GM21515 (cell line): Measurements from ENCODE around the gene TLN1.

Source experiments
- ATAC-seq: cut with Tn5 transposase; IDR thresholded peaks from one replicate; pipeline ENCODE4 v1.9.1; 2021; ENCODE audit not compliant: unreplicated experiment

Gene TLN1

DNA sequence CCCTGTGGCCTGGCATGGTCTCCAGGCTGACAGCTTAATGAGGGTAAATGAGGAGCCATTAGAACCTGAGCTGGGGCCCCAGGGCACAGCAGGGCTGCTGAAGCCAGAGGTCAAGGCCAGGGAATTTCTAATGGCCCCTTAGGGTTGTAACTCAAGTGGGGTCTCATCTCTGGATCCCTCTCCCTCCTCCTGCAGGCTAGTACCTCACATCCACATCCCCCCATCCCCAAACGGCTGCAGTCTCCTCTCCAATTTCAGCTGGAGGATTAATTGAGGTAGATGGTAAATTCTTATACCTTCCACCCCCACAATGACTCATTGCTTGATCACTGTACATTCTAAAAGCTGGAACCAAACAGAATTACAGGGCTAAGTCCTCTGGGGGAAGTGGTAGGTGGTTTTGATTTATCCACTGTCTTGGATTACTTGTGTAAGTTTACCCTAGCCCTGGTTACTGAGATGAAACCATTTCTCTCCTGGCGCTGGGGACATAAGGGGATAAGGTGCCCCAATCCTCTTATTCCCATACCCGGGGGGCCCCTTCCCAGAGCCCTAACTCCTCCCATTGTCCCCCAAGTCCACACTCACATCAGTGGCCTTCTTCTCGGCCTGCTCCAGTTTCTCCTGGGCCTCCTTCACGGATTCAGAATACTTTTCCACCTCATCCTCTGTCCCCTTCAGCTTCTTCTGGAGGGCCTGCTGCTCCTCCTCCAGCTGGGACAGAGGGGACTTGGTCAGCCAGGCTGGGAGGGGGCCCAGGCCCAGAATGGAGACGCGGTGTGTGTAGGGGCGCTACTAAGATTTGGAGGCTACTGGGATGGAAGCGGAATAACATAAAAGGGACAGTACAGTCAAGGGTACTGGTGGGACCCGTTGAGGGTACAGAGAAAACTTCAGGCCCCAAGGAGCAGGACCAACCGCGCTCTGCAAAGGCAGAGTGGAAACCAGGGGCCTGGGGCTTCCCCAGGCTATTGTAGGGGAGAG is 43.1 kb downstream of the TLN1 start:
- ATAC-seq, result no peak

DNA sequence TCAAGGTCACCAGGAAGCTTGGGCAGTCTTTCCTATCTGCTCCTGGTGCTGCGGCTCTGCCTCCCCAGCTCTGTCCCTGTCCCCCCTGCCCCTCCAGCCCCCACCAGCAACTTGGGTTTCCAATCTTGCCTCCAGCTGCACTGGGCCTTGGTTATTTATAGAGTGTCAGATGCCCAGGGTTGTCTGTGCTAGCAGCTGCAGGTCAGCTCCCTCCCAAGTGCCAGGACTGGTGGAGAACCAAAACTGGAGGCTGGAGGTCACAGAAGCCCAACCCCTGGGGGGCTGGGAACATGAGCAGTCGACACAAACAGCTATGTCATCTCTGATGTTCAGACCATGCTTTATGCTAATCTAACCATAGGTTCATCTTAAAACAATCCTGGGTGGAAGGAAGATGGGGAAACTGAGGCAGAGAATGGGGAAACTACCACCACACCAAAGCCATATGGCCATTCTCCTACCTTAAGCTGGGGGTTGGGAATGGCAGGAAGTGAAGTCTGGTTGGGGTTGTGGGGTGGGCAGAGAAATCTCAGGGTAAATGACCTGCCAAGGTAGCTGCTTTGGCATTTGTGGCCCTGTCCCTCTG is 43.9 kb downstream of the TLN1 start:
- ATAC-seq, result no peak

DNA sequence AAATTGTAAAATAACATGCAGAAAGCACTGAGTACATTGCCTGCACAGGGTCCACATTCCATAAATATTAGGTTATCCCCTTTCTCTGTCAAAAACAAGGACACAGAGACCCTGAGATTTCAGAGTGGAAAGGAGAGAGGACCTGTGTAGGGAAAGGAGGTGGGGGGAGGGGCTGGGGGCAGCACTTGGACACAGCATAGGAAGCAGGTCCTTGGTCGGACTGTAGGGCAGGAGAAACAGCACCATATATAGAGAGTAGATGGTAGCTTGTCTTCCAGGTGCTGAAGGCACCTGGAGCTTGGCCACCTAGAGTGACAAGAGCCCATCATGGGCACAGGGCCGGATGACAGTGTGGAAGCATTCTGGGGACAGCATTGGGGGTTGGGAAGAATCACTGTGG is 44.7 kb downstream of the TLN1 start:
- no peak for ATAC-seq

DNA sequence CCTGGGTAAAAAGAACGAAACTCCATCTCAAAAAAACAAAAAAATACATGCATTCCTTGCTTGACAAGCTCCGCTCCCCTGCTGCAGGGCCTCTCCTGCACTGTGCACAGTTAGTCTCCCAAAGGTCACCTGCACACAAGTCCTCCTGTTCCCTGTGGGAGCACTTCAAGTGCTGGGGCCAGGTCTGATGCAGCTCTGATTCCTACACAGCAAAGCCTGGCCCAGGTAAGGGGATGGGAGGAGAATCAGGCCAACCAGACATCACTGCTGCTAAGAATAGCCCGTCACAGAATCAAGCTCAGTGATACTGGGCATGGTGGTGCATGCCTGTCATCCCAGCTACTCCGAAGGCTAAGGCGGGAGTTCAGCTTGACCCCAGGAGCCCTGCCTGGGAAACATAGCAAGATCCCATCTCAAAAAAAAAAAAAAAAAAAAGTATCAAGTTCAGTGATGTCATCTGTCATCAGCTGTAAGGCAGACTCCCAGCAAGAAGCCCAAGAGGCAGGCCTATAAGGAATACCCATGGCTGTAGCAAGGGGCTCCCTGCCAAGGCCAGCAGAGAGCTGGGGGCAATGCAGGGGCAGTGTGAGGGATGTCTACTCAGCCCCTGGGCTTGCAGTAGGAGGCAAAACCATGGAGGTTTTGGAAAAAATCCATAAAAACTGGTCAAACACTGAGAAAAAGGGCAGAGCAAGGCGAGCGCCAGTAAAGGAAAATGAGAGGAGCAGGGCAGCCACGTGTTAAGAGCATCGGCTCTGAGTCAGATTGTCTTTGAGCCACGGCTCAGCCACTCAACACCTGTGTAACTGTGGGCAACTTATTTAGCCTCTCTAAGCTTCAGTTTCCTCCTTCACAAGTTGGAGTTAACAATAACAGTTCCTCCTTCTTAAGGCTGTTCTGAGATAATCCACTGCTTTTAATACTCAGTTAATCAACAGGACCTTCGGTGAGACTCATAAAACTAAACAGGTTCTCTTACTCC is 45.5 kb downstream of the TLN1 start:
- ATAC-seq, result no peak

DNA sequence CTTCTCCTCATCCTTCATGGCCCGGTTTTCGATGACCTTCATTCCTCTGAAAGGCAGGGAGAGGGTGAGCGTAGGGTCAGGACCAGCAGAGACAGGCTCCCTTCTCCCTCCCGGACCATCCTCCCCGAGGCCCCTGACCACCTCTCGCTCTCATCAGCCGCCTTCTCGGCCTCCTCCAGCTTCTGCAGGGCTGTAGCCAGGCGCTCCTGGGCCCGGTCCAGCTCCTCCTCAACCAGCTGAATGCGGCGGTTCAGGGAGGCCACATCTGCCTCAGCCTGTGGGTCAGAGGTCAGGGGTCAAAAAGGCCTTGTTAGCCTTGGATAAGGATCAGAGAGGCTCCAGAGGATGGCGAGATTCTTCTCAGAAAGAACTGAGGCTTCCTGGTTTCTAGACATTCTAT is 46.5 kb downstream of the TLN1 start:
- ATAC-seq, result no peak

DNA sequence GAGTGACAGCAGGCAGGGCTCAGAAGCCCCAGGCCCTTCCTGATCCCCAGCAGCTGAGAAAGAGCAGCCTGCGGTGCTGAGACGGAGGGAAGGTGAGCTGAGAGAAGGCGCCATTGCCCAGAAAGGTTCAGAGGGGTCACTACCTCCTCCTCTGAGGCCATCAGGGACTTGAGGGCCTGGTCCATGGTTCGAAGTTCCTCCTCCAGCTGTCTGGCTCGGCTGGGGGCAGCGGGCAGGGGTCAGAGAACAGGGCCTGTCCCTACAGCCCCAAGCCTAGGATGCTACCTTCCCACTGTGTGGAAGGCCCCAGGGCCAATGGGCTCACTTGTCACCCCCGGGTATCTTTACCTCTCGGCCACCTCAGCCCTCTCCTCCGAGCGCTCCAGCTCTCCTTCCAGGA is 47.1 kb downstream of the TLN1 start:
- ATAC-seq, result no peak

DNA sequence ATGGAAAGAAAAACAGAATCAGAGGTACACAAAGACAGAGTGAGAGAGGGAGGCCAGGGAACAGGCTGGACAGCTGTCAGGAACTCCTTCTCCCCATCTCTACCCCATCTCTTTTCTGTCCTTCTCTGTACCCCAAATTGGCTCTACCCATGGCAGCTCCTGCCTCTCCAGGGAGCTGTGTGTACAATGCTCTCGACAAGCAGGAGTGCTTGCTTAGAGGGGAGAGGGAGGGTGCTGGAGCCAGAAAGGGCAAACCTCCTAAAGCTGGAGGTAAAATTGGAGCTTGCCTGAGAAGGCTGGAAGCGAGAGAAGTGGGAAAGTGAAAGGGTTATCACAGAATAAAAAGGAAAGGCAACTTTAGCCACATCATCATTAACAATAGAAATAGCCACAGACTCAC is 48.7 kb downstream of the TLN1 start:
- no peak for ATAC-seq

DNA sequence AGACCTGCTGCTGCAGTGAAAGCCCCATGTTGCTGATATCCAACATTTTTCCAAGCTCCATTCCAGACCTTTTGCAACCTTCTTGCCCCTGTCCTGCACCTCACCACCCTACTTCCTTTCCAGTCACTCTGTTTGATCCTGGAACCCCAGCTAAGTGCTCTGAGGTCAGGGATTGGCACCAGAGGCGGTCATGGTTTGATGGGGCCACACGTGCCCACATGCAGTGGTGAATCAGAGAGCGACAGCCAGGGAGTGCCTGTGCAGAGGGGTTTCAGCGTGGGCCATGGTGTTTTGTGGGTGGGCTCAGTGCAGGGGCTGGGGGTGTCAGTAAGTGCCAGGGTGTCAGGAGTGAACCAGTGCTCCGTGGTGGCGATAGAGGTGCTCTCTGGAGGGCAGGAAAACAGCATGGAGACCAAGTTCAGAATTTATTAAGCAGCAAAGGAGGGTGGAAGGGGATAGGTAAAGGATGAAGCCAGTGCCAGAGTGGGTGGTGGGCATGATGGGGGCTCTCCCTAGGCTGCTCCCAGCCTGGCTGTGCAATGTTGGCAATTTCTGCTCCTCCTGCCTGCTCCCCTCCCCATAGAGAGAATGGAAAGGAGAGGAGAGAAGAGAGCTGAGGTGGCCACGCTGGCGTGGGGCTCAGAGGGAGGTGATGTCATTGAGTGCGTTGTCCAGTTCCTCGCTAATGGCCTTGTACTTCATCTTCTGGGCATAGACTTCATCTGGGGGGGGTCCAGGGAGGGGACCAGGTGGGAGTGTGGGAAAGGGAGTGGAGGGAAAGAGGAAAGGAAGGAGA is 49.3 kb downstream of the TLN1 start:
- ATAC-seq, result no peak

DNA sequence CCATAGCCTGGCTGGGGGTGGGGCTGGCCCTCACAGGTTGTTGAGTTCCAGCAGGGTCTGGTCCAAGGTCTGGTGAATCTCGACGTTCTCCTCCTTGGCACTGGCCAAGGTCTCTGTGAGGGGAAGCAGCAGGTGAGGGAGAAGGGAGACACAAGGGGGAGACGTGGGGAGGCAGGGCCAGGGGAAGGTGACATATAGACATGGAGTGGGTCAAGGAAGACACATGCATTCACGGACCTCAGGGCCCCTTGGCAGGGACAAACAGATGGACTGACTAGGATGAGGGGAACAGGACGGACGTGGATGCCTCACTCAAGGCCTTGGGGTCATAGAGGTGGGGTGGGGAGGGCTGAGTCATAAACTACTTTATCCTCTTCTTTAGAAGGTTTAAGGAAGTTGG is 49.9 kb downstream of the TLN1 start:
- no peak for ATAC-seq

DNA sequence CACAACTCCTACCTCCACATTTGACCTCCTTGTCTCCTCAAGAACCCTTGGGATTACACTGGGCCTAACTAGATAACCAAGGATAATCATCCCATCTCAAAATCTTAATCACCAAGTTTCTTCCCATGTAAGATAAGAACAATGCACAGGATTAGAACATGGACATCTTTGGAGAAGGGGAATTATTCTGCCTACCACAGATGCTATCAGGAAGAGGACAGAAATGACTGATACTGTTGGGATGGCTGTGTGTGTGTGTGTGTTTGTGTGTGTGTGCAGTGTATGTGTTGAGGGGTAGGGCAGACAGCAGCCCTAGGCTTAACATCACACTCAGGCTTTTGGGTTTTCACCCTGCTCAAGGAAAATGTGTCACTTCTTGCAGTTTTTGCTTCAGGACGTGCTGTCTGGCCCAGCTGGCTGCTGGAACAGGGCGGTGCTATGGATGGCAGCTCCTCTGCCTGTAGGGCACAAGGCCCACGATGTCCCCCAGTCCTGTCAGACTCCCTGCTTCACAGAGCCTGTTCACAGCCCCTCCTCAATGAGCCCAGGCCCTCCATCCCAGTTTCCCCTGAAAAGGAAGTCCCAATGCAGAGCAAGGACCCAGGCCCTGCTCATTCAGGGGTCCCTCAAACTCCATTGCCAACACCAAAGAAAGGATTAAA is 50.5 kb downstream of the TLN1 start:
- no peak for ATAC-seq

DNA sequence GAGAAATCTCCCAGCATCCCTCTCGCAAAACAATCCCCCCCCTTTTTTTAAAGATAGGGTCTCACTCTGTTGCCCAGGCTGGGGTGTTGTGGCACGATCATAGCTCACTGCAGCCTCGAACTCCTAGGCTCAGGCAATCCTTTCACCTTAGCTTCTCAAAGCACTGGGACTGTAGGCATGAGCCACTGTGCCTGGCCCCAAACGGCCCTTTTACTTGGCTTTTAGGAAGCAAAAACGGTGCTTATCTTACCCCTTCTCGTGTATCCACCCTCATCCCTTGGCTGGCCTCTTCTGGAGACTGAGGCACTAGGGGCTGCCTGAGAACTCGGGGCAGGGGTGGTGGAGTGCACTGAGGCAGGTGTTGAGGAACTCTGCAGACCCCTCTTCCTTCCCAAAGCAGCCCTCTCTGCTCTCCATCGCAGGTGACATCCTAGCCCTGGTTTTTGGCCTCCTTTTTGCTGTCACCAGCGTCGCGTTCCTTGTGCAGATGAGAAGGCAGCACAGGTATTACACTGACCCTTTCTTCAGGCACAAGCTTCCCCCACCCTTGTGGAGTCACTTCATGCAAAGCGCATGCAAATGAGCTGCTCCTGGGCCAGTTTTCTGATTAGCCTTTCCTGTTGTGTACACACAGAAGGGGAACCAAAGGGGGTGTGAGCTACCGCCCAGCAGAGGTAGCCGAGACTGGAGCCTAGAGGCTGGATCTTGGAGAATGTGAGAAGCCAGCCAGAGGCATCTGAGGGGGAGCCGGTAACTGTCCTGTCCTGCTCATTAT is 51.5 kb downstream of the TLN1 start:
- peak; percentile 55 for ATAC-seq

DNA sequence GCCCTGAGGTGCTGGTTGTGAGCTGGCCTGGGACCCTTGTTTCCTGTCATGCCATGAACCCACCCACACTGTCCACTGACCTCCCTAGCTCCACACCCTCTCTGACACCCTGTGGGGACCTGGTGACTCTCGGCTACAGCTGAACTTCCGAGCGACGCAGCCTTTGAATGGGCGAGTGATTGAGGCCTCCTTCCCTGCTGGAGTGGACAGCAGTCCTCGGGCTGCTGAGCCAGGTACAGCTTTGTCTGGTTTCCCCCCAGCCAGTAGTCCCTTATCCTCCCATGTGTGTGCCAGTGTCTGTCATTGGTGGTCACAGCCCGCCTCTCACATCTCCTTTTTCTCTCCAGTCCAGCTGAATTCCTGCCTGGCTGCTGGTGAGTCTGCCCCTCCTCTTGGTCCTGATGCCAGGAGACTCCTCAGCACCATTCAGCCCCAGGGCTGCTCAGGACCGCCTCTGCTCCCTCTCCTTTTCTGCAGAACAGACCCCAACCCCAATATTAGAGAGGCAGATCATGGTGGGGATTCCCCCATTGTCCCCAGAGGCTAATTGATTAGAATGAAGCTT is 52.1 kb downstream of the TLN1 start:
- ATAC-seq, result no peak

DNA sequence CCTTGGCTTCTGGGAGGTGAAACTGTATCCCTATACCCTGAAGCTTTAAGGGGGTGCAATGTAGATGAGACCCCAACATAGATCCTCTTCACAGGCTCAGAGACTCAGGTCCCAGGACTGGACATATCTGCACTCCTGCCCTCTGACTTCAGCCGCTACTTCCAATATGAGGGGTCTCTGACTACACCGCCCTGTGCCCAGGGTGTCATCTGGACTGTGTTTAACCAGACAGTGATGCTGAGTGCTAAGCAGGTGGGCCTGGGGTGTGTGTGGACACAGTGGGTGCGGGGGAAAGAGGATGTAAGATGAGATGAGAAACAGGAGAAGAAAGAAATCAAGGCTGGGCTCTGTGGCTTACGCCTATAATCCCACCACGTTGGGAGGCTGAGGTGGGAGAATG is 52.9 kb downstream of the TLN1 start:
- ATAC-seq, result no peak

DNA sequence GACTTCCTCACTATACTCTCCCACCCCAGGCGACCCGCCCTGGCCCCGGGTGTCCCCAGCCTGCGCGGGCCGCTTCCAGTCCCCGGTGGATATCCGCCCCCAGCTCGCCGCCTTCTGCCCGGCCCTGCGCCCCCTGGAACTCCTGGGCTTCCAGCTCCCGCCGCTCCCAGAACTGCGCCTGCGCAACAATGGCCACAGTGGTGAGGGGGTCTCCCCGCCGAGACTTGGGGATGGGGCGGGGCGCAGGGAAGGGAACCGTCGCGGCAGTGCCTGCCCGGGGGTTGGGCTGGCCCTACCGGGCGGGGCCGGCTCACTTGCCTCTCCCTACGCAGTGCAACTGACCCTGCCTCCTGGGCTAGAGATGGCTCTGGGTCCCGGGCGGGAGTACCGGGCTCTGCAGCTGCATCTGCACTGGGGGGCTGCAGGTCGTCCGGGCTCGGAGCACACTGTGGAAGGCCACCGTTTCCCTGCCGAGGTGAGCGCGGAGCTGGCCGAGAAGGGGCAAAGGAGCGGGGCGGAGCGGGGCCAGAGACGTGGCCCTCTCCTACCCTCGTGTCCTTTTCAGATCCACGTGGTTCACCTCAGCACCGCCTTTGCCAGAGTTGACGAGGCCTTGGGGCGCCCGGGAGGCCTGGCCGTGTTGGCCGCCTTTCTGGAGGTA is 56.1 kb downstream of the TLN1 start:
- ATAC-seq, result no peak

DNA sequence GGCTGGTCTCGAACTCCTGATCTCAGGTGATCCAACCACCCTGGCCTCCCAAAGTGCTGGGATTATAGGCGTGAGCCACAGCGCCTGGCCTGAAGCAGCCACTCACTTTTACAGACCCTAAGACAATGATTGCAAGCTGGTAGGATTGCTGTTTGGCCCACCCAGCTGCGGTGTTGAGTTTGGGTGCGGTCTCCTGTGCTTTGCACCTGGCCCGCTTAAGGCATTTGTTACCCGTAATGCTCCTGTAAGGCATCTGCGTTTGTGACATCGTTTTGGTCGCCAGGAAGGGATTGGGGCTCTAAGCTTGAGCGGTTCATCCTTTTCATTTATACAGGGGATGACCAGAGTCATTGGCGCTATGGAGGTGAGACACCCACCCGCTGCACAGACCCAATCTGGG is 56.8 kb downstream of the TLN1 start:
- ATAC-seq, result no peak

DNA sequence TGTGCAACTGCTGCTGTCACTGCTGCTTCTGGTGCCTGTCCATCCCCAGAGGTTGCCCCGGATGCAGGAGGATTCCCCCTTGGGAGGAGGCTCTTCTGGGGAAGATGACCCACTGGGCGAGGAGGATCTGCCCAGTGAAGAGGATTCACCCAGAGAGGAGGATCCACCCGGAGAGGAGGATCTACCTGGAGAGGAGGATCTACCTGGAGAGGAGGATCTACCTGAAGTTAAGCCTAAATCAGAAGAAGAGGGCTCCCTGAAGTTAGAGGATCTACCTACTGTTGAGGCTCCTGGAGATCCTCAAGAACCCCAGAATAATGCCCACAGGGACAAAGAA is 58.0 kb downstream of the TLN1 start:
- no peak for ATAC-seq

DNA sequence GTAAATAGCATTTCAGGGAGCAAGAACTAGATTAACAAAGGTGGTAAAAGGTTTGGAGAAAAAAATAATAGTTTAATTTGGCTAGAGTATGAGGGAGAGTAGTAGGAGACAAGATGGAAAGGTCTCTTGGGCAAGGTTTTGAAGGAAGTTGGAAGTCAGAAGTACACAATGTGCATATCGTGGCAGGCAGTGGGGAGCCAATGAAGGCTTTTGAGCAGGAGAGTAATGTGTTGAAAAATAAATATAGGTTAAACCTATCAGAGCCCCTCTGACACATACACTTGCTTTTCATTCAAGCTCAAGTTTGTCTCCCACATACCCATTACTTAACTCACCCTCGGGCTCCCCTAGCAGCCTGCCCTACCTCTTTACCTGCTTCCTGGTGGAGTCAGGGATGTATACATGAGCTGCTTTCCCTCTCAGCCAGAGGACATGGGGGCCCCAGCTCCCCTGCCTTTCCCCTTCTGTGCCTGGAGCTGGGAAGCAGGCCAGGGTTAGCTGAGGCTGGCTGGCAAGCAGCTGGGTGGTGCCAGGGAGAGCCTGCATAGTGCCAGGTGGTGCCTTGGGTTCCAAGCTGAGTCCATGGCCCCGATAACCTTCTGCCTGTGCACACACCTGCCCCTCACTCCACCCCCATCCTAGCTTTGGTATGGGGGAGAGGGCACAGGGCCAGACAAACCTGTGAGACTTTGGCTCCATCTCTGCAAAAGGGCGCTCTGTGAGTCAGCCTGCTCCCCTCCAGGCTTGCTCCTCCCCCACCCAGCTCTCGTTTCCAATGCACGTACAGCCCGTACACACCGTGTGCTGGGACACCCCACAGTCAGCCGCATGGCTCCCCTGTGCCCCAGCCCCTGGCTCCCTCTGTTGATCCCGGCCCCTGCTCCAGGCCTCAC is 58.6 kb downstream of the TLN1 start, which contains the start of gene CA9:
Gene CA9, plus strand, starts transcription at position 797 of the 893 bp plus-strand sequence. Its CDS starts 32 bp downstream, at position 829.
- no peak for ATAC-seq
